ENCODE results near the gene SCARB2.

The SCARB2 gene

DNA sequence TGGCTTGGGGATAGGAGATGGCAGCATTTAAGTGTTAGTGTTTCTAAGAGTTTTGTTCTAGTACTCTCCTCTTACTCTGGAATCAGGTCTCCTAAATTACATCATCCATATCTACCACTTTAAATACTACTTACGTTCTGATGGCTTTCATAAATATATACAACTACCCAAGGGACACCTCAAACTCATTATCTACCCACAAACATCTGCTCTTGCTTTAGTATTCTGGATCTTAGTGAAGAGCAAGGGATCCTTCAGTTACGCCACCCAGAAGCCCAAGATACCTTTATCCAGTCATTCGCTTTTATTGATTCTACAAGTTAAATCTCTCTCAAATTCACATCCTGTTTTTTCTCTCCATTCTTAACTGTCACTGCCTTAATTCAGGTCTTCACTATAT, 72.4 kb downstream of the SCARB2 start:
- no peak for DNase-seq

GRCh38 chr4:76127754-76128153, 85.9 kb downstream of the SCARB2 start:
- no peak for DNase-seq

- DNase-seq = no peak
Measured at GRCh38 chr4:76125816-76126215, 87.8 kb downstream of the SCARB2 start.

GRCh38 chr4:76120199-76120598, 93.4 kb downstream of the SCARB2 start:
- DNase-seq = no peak

- no peak for DNase-seq
Measured at GRCh38 chr4:76117536-76117935, 96.1 kb downstream of the SCARB2 start.

DNA sequence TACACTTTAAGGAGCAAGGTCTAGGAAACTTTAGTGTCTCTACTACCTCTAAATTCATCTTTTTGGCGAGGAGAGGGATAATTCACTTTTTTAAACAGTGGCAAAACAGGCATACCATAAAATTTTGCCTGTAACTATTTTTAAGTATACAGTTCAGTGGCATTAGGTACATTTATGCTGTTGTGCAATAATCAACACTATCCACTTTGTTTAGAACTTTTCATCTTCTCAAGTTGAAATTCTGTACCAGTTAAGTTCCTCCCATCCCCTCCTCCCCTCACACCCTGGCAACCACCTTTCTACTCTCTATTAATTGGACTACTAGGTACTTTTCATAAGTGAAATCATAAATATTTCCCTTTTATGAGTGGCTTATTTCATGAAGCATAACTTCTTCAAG, 96.8 kb downstream of the SCARB2 start:
- no peak for DNase-seq

All from activated gamma-delta T cell treated with Interleukin-2 at 50 U/mL for 16 hours (primary cell).